HG03521 (cell line): ENCODE results near the gene KLC1.

Source experiments
- ATAC-seq: cut with Tn5 transposase; IDR thresholded peaks from one replicate; pipeline ENCODE4 v1.9.1; 2021; ENCODE audit warnings: mild to moderate bottlenecking, moderate library complexity; ENCODE audit not compliant: unreplicated experiment

Gene KLC1

GRCh38 chr14:103656756-103657133, 27.7 kb downstream of the KLC1 start:
- no peak for ATAC-seq

DNA sequence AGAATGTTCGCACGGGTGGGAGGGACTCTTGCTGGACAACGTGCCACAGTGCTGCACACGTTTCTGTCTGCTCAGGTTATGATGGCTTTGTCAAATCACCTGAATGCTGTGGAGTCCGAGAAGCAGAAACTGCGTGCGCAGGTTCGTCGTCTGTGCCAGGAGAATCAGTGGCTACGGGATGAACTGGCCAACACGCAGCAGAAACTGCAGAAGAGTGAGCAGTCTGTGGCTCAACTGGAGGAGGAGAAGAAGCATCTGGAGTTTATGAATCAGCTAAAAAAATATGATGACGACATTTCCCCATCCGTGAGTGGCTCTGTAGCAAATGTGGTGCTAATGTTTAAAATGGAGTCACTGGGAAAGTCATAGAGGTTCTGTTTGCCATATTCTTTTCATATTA, 28.5 kb downstream of the KLC1 start:
- no peak for ATAC-seq

GRCh38 chr14:103659631-103660030, 30.6 kb downstream of the KLC1 start:
- no peak for ATAC-seq

DNA sequence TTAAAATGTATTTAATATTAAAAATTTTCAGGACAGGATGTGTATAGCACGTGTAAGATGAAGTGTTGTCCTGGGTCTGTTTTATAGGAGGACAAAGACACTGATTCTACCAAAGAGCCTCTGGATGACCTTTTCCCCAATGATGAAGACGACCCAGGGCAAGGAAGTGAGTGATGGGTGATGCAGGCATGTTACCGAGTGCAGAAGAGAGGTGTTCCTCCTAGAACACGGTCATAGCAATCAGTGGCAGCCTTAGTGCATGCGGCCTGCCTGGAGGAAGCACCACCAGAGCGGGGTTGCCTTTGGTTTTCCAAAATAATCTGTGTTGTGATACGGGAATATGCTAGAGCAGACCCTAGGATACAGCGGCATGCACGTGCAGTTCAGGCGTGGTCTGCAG, 33.0 kb downstream of the KLC1 start:
- ATAC-seq: no peak

GRCh38 chr14:103662591-103662990, 33.6 kb downstream of the KLC1 start:
- ATAC-seq: no peak

DNA sequence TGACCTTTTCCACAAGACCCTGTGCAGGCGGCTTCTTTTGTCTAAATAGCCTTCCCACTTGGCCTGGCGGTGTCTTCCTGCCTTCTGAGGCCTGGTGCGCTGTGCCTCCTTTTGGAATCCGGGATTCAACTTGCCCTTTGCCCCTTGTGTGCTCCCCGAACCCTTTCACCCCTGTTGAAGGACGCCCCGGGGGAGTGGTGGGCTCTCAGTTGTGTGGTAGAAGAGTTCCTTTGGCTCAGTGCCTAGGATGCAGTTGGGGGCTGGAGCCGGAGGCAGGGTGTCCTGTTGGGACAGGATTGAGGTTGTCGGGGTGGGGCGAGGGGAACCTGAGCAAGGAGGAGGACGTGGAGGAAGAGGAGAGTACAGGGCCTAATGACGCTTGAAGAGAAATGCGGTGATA, 34.5 kb downstream of the KLC1 start:
- no peak for ATAC-seq

- no peak for ATAC-seq
Measured at GRCh38 chr14:103667671-103668070, 38.7 kb downstream of the KLC1 start.

GRCh38 chr14:103668117-103668516, 39.1 kb downstream of the KLC1 start:
- ATAC-seq: no peak

GRCh38 chr14:103669370-103669769, 40.4 kb downstream of the KLC1 start:
- ATAC-seq: no peak

GRCh38 chr14:103671911-103672310, 42.9 kb downstream of the KLC1 start:
- ATAC-seq: no peak

DNA sequence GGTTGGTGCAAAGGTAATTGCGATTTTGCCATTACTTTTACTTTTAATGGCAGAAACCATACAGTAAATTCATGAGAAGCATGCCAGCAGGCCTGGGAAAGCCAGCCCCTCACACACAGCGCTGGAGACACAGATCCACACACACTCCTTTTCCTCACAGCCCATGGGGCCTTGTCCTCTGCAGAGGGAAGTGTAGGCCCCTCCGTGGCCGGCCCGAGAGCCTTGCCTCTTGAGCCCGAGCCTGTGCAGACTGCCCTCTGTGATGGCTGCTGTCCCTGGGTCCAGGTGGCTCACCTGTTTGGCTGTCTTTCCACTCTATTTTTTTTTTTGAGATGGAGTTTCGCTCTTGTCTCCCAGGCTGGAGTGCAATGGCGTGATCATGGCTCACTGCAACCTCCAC, 46.9 kb downstream of the KLC1 start:
- ATAC-seq: no peak

GRCh38 chr14:103676881-103677675, 48.1 kb downstream of the KLC1 start:
- no peak for ATAC-seq

DNA sequence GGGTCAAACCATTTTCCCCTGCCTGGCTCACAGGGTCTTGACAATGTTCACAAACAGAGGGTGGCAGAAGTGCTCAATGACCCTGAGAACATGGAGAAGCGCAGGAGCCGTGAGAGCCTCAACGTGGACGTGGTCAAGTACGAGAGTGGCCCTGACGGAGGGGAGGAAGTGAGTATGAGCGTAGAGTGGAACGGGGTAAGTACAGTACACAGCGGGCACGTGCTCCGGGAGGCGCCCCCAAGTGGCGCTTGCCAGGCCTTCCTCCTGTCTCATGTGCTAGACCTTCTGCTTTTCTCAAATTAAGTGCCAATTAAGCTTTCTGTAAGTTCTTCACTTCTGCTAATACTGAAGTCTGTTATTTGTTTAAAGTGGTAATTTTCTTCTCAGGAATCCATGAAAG, 50.3 kb downstream of the KLC1 start:
- ATAC-seq: no peak

- no peak for ATAC-seq
Measured at GRCh38 chr14:103680491-103681231, 51.6 kb downstream of the KLC1 start.

GRCh38 chr14:103683139-103683538, 54.1 kb downstream of the KLC1 start:
- no peak for ATAC-seq

GRCh38 chr14:103684471-103684870, 55.5 kb downstream of the KLC1 start:
- ATAC-seq: no peak

- ATAC-seq: no peak
Measured at GRCh38 chr14:103684871-103685270, 55.9 kb downstream of the KLC1 start.

DNA sequence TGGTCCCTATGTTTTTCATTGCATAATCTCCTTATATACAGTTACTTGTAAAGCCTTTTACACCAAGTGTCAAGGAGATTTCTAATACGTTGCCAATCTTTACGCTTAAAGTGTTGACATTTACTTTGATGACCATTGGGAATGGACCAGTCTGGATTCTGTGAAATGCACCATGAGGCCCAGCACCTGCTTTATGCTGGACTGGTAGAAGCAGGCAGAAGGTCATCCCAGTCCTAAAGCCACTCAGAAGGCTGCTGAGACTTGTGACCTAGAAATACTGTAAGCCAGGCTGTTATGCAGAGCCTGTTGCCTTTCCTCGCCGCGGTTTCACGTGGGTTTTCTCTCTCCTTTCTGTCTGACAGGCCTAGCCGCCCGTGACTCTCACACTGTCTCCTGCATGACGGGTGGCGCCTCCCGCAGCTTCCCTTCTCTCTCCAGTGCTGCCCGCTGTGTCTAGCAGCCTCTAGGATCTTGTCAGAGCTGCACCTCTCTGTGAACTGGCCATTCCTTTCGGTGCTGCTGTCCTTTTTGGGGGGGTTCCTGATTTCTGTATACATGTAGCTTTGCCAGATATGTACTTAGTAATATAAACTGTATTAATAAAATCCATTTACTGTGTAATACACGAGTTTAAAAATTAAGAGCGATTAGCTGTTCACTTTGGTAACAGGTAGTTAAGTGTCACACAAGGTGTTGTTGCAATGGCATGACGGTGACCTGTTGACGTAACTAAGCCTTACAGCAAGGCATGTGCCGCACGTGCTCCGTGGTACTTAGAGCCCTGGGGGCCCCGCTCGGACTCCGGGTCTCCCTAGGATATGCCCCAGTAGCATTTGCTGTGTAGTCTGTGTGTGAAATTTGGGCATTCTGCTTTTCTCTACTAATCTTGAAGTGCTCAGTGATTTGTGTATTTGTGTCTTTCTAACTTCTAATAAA, 56.5 kb downstream of the KLC1 start:
- ATAC-seq: no peak

DNA sequence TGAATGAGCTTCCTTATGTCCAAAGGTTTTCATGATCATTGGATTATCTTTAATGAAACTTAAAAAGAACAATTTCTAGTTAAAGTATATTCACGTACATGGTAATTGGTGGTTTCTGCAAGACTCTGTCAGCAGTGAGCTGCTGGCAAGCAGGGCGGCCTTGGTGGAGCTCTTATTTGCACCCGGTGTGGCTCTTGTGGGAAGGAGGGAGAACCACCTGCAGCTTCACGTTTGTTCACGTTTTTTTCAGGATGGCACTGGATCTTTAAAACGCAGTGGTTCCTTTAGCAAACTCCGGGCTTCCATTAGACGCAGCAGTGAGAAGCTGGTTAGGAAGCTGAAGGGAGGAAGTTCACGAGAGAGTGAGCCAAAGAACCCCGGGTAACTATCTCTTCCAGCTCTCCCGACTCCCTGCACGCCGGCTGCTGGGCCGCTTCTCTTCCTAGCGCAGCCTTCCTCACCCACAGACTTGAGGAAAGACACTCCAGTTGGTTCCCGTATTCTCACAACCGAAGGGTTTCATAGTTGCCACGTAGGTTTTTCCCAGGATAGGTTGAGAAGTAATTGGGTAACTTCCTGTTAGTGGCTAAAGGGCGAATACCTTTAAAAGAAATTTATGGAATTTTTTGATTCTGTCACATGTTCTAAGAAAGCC, 57.9 kb downstream of the KLC1 start:
- ATAC-seq: no peak

DNA sequence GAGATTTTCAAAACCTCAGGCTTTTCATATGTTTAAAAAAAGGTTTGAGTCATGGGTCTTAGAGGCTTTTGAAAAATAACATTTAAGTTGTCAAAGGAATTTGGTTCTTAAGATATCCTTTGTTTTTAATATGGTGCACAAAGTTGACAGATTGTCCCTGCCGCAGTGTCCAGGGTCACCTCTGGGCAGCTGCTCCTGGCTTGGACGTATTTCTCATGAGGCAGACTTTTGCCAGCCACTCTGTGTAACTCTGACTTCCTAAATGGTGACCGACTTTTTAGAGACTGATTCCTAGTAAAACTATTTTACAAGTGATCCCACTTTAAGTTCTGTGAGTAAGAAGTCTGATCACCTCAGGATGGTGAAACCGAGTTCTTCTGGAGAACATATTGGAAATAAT, 58.7 kb downstream of the KLC1 start:
- no peak for ATAC-seq

GRCh38 chr14:103688441-103688840, 59.4 kb downstream of the KLC1 start:
- ATAC-seq: no peak
